GM03348 (cell line): Measurements from ENCODE around the gene MUL1.
A peak's percentile ranks its signal among the peaks of the same experiment; 100 is the strongest.
"Not testable (repeated sequence)": the region's sequence is repeated elsewhere in the genome, so short reads cannot be mapped to it uniquely, and the experiment has no call there.

Experiments used
- DNase-seq: peaks from one replicate; pipeline ENCODE4 v3.0.0; 2012; ENCODE audit warnings: low spot score

The MUL1 gene

DNA sequence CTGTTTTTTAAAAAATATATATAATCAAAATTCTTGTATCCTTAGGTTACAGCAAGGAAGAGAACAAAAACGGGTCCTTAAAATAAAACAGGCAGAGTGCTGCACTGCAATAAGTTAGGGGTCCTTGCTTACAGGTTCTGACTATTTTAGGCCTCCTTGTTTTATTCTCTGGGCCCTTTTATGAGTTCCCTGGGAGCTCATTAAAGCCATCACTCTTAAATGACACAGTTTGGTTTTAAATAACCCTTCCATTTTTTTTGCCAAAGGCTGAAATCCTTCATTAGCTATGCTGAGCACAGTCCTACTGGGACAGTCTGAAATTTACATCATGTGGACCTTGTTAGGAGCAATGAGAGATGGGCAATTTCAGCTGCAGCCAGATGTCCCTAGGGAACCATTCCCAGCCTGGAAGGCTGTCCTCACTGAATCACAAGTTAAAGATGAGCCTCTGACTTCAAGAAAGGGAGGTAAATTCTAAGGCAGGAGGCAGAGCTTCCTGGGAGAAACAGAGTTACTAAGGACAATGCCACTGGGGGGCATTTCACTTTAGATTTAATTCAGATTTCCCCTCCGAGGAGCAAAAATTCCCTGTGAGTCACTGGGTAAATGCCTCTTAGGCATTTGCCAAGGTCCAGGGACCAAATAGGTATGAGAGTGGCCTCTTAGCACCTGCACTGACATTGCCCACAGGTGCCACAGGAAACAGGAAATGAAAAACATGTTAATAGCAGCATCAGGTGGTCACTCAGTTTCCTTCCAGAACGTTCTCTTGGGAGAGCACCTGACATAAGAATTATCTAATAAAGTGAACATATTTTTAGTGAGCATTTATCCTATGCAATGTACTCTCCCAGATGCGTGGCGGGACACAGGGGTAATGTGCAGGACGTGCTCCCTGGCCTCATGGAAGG lies 3.8 kb upstream of the MUL1 start:
- peak; percentile 41 for DNase-seq

- no peak for DNase-seq
Observed at GRCh38 chr1:20508411-20508771, 440 bp upstream of the MUL1 start.

DNA sequence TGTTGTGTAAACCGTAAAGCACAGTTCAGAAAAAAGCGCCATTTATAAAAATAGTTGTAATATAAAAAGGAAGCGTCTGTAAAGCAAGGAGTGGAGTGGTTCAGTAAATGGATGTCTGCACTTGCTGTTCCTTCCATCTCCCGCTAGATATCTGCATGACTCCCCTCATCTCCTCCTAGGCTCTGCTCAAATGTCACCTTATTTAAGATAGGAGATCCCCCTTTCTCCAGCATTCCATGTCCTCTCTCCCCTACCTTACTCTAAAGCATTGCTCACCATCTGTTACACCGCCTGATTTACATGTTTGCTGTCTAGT lies 745 bp downstream of the MUL1 start:
- DNase-seq, result no peak

DNA sequence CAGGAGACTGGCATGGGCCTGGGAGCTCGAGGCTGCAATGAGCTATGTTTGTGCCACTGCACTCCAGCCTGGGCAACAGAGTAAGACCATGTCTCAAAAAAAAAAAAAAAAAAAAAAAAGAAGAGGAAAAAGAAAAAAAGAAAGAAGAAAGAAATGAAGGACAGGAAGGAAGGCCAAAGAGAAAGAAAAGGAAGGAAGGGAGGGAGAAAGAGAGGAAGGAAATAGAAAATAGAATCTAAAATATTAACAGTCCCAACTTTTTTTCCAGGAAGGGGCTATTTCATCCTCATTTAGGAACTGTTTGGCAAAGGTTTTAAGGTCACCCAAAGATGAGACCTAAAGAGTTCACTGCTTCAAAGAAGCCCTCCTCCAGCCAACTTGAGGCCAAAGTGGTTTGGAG lies 2.5 kb downstream of the MUL1 start:
- DNase-seq, result no peak

GRCh38 chr1:20500716-20501115 lies 7.2 kb downstream of the MUL1 start:
- no peak for DNase-seq

DNA sequence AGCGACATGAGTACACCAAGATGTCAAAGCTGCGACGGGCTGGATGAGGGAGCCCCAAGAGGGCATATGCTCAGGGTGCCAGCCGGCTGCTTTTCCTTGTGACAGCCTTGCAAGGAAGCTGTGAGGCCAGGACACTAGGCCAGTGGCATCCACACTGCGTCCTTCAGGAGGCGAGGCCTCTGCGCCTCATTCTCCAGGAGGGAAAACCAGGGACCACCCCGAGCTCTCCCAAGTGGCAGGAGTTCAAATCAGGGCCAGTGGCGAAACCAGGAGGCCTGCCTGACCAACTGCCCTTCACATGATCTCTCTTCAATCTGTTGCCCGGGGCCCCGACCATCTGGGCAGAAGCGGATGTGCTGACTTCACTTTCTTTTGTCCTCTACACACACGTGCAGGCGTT lies 8.2 kb downstream of the MUL1 start:
- DNase-seq, result no peak

- DNase-seq, result no peak
Observed at GRCh38 chr1:20499105-20499504, 8.8 kb downstream of the MUL1 start.

DNA sequence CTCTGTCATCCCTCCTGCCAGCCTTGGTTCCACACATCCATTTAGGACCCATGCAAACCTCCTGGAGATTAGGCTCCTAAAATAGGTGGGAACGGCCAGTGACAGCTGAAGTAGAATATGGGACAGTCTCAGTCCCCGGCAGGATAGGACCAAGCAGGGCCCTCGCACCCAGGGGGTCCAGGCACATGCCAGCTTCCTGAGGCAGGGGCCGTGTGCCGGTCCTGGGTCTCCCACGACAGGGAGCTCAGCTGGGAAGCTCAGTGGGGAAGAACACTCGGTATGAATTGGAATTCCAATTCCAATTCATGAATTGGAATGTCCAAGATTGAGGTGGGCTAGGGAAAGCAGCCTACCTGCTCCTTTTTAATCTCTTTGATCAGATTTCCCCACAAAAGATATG lies 9.8 kb downstream of the MUL1 start:
- no peak for DNase-seq

DNA sequence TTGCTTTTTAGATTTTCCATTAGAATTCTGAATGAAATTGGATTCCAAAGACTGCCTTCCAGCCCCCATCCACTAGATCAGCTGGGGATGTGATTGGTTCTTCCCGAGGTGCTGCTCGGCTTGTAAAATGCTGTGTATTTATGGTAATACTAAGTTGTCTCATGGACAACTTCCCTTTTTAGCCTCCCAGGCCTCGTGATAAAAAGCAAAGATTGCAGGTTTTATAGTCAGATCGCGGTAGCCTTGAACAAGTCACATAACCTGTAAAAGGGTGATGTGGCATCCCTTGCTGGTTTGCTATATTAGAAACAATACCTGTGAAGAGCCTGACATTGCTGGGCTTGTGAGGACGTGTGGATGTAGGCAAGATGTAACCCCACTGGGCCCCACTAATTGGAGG lies 10.4 kb downstream of the MUL1 start:
- no peak for DNase-seq

DNA sequence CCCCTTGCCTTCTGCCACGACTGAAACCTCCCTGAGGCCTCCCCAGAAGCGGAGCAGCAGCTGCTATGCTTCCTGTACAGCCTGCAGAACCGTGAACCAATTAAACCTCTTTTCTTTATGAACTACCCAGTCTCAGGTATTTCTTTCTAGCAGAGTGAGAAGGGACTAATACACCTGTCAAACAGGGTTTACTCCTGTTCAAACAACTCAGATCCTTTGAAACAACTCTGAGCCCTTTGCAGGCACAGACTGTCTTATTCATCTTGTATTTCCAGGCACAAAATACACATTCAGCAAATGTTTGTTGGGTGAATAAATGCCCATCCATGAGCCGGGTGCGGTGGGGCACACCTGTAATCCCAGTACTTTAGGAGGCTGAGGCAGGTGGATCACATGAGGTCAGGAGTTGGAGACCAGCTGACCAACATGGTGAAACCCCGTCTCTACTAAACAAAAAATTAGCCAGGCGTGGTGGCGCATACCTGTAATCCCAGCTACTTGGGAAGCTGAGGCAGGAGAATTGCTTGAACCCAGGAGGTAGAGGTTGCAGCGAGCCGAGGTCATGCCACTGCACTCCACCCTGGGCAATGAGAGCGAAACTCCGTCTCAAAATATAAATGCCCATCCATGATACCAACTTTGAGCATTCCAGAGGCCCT lies 11.1 kb downstream of the MUL1 start:
- DNase-seq, result not testable (repeated sequence)

DNA sequence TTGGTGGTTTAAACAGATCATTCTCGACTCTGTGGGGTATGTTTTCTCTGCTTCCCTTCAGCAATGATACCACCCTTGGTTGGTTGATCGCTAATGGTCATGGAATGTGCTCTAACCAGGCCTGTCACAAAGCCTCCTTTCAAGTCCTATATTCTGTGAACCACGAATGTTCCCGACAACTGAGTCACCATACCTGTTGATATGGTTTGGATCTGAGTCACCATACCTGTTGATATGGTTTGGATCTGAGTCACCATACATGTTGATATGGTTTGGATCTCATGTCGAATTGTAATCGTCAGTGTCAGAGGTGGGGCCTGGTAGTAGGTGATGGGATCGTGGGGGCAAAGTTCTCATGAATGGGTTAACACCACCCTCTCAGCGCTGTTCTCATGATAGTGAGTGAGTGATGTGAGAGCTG lies 11.7 kb downstream of the MUL1 start:
- DNase-seq, result no peak

DNA sequence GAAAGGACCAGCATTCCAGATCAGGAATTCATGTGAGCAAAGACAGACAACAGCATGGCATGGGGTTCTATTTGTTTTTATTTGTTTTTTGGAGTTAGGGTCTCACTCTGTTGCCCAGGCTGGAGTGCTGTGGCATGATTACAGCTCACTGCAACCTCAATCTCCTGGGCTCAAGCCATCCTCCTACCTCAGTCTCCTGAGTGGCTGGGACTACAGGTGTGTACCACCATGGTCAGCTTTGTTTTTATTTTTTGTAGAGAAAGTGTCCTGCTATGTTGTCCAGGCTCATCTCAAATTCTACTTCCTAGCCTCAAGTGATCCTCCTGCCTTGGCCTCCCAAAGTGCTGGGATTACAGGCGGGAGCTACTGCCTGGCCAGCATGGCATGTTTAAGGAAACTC lies 12.3 kb downstream of the MUL1 start:
- no peak for DNase-seq

GRCh38 chr1:20494609-20495311 lies 13.2 kb downstream of the MUL1 start:
- DNase-seq, result peak; percentile 80

GRCh38 chr1:20493839-20494608 lies 13.9 kb downstream of the MUL1 start:
- peak; percentile 90 for DNase-seq

- DNase-seq, result no peak
Observed at GRCh38 chr1:20493309-20493708, 14.6 kb downstream of the MUL1 start.

GRCh38 chr1:20492751-20493150 lies 15.2 kb downstream of the MUL1 start:
- no peak for DNase-seq

GRCh38 chr1:20491866-20492265 lies 16.1 kb downstream of the MUL1 start:
- no peak for DNase-seq

- no peak for DNase-seq
Observed at GRCh38 chr1:20491178-20491577, 16.8 kb downstream of the MUL1 start.

- no peak for DNase-seq
Observed at GRCh38 chr1:20487236-20487590, 20.7 kb downstream of the MUL1 start.

DNA sequence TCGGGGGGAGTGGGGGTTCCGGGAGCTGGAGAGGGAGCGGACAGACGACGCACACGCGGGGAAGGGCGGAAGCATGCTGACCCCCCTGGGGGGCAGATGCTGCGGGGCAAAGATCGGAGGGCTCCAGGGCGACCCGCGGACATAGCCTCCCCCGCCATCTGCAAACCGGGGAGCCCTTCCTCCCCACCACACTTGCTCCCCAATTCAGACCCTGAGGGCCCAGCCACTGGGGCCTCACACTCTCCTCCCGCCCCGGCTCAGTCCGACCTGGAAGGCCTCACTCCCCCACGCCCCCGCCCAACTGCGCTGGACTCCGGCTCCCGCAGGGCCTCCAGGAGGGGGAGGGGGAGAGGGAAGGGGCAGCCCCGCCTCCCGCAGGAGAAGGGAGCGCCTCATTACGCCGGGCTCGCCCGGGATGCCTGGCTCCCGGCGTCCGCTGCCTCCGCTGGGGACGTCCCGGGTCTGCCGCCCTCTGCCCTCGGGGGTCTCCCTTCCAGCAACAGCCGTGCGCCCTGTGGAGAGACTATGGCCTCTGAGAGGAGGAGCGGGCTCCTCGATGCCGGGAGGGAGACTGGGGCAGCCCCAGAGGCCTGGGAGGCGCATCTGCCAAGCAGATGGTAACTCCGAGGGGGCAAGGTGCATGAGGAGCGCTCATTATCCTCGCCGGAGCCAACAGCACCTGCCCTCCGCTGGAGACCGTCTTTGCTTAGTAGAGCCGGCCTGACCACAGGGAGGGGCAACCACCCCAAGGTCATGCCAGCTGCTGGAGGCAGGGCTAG lies 21.3 kb downstream of the MUL1 start:
- peak; percentile 75 for DNase-seq
